GM12891 (cell line): ENCODE measurements around the gene FASTKD1.

Experiments
- POLR2A ChIP-seq: IDR thresholded peaks from 2 replicates; pipeline ENCODE4 v1.6.1; 2011; ENCODE audit warnings: low read depth, low read length, control low read depth
- POLR2AphosphoS5 ChIP-seq: IDR thresholded peaks from 2 replicates; pipeline ENCODE4 v1.6.1; 2011; ENCODE audit warnings: low read depth, low read length, control low read depth
- POU2F2 ChIP-seq: IDR thresholded peaks from 2 replicates; pipeline ENCODE4 v1.6.1; 2011; ENCODE audit warnings: low read depth, mild to moderate bottlenecking, control low read depth, low read length, moderate library complexity

DNA sequence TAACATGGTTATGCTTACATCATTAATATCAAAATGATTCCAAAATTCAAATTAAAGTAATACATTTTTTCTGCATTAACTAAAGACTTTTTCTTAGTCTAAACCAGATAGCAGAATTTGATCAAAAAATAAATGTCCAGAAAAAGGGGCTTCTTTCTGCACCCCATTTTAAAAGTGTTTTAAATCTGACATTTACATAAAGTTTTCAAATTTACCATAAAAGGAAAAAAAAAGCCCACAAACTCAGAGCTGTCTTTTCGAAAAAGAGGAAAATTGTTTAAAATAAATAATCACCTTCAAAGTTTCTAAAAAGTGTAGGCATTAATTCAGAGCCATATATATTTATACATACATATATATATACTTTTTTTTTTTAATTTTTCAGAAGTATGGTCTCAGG, 1.5 kb downstream of the FASTKD1 start:
- no peak for TF ChIP-seq POU2F2
- no peak for TF ChIP-seq POLR2AphosphoS5
- no peak for TF ChIP-seq POLR2A
